Smooth muscle cell (in vitro differentiated cells): ENCODE data around the gene PHLDB3. TPM values are rescaled to one million over a fixed set of nuclear protein-coding genes. Genes with fewer than 3 reads are reported as not detected.

Source experiments
- DNase-seq: peaks from one replicate; lab custom pipeline; 2025; ENCODE audit not compliant: unreplicated experiment; lab: John Stamatoyannopoulos, UW
- H2AFZ ChIP-seq: fragments of 200-600 bp; sonication (generic); 2 replicates; pipeline ENCODE4 v1.6.0; 2016; ENCODE audit warnings: antibody characterized with exemption, low read depth, mild to moderate bottlenecking
- H3F3A ChIP-seq: fragments of 200-600 bp; sonication (generic); 2 replicates; pipeline ENCODE4 v1.6.0; 2017; ENCODE audit warnings: antibody characterized with exemption, low read depth
- H3K27ac ChIP-seq: fragments of 200-600 bp; sonication (generic); 2 replicates; pipeline ENCODE4 v1.5.1; 2016; ENCODE audit warnings: low read depth, mild to moderate bottlenecking
- H3K27me3 ChIP-seq: fragments of 200-600 bp; sonication (generic); 2 replicates; pipeline ENCODE4 v1.6.1; 2016; ENCODE audit warnings: low read depth, mild to moderate bottlenecking
- H3K36me3 ChIP-seq: fragments of 200-600 bp; sonication (generic); 2 replicates; pipeline ENCODE4 v1.5.1; 2016; ENCODE audit warnings: low read depth
- H3K4me1 ChIP-seq: fragments of 200-600 bp; sonication (generic); 2 replicates; pipeline ENCODE4 v1.5.1; 2016; ENCODE audit warnings: low read depth
- H3K4me2 ChIP-seq: fragments of 200-600 bp; sonication (generic); 2 replicates; pipeline ENCODE4 v1.6.0; 2016; ENCODE audit warnings: mild to moderate bottlenecking
- H3K4me3 ChIP-seq: fragments of 200-600 bp; sonication (generic); 2 replicates; pipeline ENCODE4 v1.5.1; 2016; ENCODE audit warnings: mild to moderate bottlenecking
- H3K79me2 ChIP-seq: fragments of 200-600 bp; sonication (generic); 2 replicates; pipeline ENCODE4 v1.6.0; 2016; ENCODE audit warnings: low read depth, mild to moderate bottlenecking
- H3K9ac ChIP-seq: fragments of 200-600 bp; sonication (generic); 2 replicates; pipeline ENCODE4 v1.6.0; 2016; ENCODE audit warnings: low read depth
- H3K9me3 ChIP-seq: fragments of 200-600 bp; sonication (generic); replicated peaks from 2 replicates; pipeline ENCODE4 v1.5.1; 2016; ENCODE audit warnings: low read depth
- H4K20me1 ChIP-seq: fragments of 200-600 bp; sonication (generic); 2 replicates; pipeline ENCODE4 v1.6.0; 2016; ENCODE audit warnings: low read depth
- CTCF ChIP-seq: fragments of 200-600 bp; sonication (generic); IDR thresholded peaks from 2 replicates; pipeline ENCODE4 v1.5.1; 2017; ENCODE audit warnings: borderline replicate concordance, mild to moderate bottlenecking, antibody characterized with exemption; ENCODE audit not compliant: insufficient read depth, poor library complexity, severe bottlenecking
- WGBS: methylation state at CpG from one replicate; pipeline ENCODE4 v1.1.7; 2016; ENCODE audit warnings: low lambda C conversion rate; 5-methylcytosine and 5-hydroxymethylcytosine counted together
- polyA plus RNA-seq: library from polyadenylated mRNA; unstranded; fragments of >200 nt; fragmentation: Nextera tagmentation; extraction: Ambion mirVana; gene quantifications from 2 replicates; pipeline ENCODE4 v1.2.1, GENCODE V29; 2016
- total RNA-seq: library from RNA; depleted of rRNA; stranded (reverse); fragments of >200 nt; gene quantifications from 2 replicates; pipeline ENCODE4 v1.2.3, GENCODE V29; 2014

PHLDB3 gene
- total and polyA plus RNA-seq, 2 experiments from 2014 or later = 7.2 to 8.6 TPM

- Histone ChIP-seq H3K4me1 (no peaks in the 10 kb centered on the region), H3K36me3 (no peaks in the 10 kb centered on the region), H3K4me3 (no peak overlapping the region), H3K27ac (no peak overlapping the region), H3F3A (no peaks in the 10 kb centered on the region), H3K27me3 (no peaks in the 10 kb centered on the region), H2AFZ (no peak overlapping the region), H3K79me2 (no peaks in the 10 kb centered on the region), H3K4me2 (no peak overlapping the region), H3K9ac (no peak overlapping the region), H3K9me3 (no peaks in the 10 kb centered on the region), H4K20me1 (no peaks in the 10 kb centered on the region)
- DNase-seq = no peak
- 78% methylated on average over 8 of the region's 8 CpGs for WGBS
- TF ChIP-seq CTCF = no peak
Measured at GRCh38 chr19:43495082-43495481, 9.5 kb downstream of the PHLDB3 start.

GRCh38 chr19:43490759-43491158 is 13.8 kb downstream of the PHLDB3 start:
- H3K9ac ChIP-seq = no peak overlapping the region
- H3K27ac ChIP-seq = no peak overlapping the region
- H3F3A ChIP-seq = no peaks in the 10 kb centered on the region
- H4K20me1 ChIP-seq = no peaks in the 10 kb centered on the region
- TF ChIP-seq CTCF = no peak
- H3K36me3 ChIP-seq = no peaks in the 10 kb centered on the region
- H3K9me3 ChIP-seq = no peaks in the 10 kb centered on the region
- DNase-seq = no peak
- H3K4me3 ChIP-seq = no peak overlapping the region
- no peaks in the 10 kb centered on the region for H3K79me2 ChIP-seq
- no peaks in the 10 kb centered on the region for H3K4me1 ChIP-seq
- no peak overlapping the region for H2AFZ ChIP-seq
- H3K4me2 ChIP-seq = no peak overlapping the region
- H3K27me3 ChIP-seq = no peaks in the 10 kb centered on the region
- WGBS = 86% methylated on average over 5 of the region's 5 CpGs

- TF ChIP-seq CTCF = no peak
Measured at GRCh38 chr19:43489979-43490599, 14.5 kb downstream of the PHLDB3 start.

GRCh38 chr19:43489310-43489709 is 15.2 kb downstream of the PHLDB3 start:
- no peaks in the 10 kb centered on the region for H3K4me1 ChIP-seq
- H3K4me2 ChIP-seq = no peak overlapping the region
- no peaks in the 10 kb centered on the region for H3K27me3 ChIP-seq
- TF ChIP-seq CTCF = no peak
- H3K4me3 ChIP-seq = no peak overlapping the region
- H3K9me3 ChIP-seq = no peaks in the 10 kb centered on the region
- no peak overlapping the region for H3K27ac ChIP-seq
- WGBS = 94% methylated on average over 5 of the region's 5 CpGs
- H4K20me1 ChIP-seq = no peaks in the 10 kb centered on the region
- H3K36me3 ChIP-seq = no peaks in the 10 kb centered on the region
- H2AFZ ChIP-seq = no peak overlapping the region
- no peak for DNase-seq
- H3F3A ChIP-seq = no peaks in the 10 kb centered on the region
- H3K79me2 ChIP-seq = no peaks in the 10 kb centered on the region
- no peak overlapping the region for H3K9ac ChIP-seq

More at GRCh38 chr19:43489979-43490599, 14.5 kb downstream of the PHLDB3 start:
- Histone ChIP-seq H3K27me3 (no peaks in the 10 kb centered on the region), H3K79me2 (no peaks in the 10 kb centered on the region), H3K4me3 (no peak overlapping the region), H3K4me1 (no peaks in the 10 kb centered on the region), H2AFZ (no peak overlapping the region), H3K9me3 (no peaks in the 10 kb centered on the region), H3K9ac (no peak overlapping the region), H4K20me1 (no peaks in the 10 kb centered on the region), H3K36me3 (no peaks in the 10 kb centered on the region), H3K4me2 (no peak overlapping the region), H3F3A (no peaks in the 10 kb centered on the region), H3K27ac (no peak overlapping the region)
- 97% methylated on average over 7 of the region's 7 CpGs for WGBS
- DNase-seq = no peak
